GM19240 (cell line): Measurements from ENCODE around the gene DHRS9.

ENCODE experiments used
- DNase-seq: peaks from one replicate; pipeline ENCODE4 v3.0.0; 2011; ENCODE audit warnings: low spot score; ENCODE audit not compliant: insufficient read length

Gene DHRS9

GRCh38 chr2:169065864-169066517, 3.4 kb upstream of the DHRS9 start:
- DNase-seq = no peak

- DNase-seq = no peak
Observed at GRCh38 chr2:169066897-169067296, 2.5 kb upstream of the DHRS9 start.

DNA sequence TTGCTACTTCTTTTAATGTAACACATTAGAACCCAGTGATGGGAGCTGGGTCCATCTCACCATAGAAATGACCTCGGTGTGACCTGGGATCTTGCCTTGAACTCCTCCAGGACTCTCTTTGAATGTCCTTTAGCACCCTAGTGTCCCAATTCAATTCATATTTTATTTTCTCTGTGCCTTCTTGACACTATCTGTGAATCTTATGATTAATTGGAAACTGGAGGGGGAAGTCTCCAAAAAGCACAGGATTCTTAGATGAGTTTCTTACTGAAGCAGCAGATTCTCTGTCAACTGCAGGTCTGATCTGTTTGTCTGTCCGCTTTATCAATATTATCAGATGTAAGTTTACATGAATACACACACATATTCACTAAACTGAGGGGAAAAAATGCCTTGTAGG, 470 bp downstream of the DHRS9 start:
- DNase-seq = no peak

GRCh38 chr2:169071455-169071854, 2.1 kb downstream of the DHRS9 start:
- no peak for DNase-seq

GRCh38 chr2:169072163-169072925, 3.0 kb downstream of the DHRS9 start:
- no peak for DNase-seq

- DNase-seq = no peak
Observed at GRCh38 chr2:169073211-169073962, 4.0 kb downstream of the DHRS9 start.

DNA sequence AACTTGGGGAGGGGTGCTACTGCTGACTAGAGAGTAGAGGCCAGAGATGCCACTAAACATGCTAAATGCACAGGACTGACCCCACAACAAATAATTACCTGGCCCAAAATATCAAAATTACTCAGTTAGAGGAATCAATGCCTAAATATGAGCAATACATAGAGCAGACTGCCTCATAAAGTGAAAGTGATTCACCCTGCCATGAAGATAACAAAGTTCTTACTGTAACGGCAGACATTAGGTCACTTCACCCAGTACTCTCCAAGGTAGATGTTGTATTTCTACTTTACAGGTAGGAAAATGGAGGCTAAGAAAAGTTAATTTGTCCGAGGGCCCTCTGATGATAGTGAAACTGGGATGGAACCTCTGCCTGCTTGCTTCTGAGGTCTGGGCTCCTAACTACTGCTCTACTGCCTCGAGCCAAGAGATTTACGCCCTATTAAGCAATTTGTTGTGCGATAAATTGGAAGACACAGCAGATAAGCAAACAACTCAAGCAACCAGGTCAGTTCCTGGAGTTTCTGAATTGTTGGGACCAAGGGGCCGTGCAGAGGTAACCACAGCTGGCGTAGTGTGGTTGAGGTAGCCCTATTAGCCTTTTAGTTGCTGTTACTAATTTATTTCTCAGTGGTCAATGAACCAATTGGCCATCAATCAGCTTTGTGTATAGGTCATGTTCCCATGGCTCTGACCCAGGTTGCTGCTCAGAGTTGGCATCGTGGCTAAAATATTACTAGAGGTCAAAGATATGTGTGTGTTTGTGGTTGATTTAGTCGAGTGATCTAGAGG, 4.8 kb downstream of the DHRS9 start:
- DNase-seq = no peak

DNA sequence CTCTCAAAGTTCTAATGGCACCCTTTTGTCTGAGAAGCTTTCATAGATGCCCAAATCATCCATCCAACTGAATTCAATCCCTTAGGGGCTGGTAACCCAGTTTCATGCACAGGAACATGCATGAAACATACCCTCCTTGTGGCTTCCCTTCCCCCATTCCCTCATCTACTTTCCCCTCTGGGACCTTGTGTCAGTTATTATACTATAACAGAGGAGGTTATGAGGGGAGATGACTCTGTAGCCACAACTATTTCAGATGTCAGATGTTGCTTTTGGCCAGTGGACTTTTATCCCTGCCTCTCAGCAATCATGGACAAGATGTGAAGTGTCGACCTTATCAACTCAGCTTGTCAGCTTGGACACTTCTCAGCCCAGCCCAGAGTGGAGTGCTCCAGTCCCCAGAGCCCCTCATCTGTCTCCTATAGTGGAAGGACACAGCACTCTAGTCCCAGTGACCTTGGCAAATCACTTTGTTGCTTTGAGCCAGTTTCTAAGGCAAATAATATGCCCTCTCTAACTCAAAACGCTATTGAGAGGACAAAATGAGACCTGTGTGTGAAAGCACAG, 8.4 kb downstream of the DHRS9 start:
- DNase-seq = no peak

- DNase-seq = no peak
Observed at GRCh38 chr2:169080250-169081069, 11.1 kb downstream of the DHRS9 start.

GRCh38 chr2:169081551-169081950, 12.2 kb downstream of the DHRS9 start:
- no peak for DNase-seq

- DNase-seq = no peak
Observed at GRCh38 chr2:169082995-169083394, 13.6 kb downstream of the DHRS9 start.

- no peak for DNase-seq
Observed at GRCh38 chr2:169086893-169087467, 17.6 kb downstream of the DHRS9 start.

GRCh38 chr2:169087757-169088379, 18.5 kb downstream of the DHRS9 start:
- no peak for DNase-seq

DNA sequence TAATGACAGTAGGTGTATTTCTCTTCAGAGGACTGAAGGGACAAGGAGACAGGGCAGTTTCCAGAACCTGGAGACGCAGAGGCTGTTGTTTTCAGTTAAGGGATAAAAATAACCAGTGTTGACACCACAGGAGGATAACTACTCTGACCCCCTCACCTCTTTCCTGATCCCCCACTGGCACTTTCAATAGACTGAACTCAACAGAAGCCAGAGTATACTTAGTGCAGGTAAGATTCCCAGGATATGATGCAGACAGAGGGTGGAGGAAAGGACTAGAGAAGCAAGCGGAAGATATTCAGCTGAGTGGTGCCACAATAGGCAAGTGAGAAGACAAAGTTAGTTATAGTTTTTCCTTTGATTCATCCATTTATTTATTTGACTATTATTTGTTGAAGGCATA, 19.8 kb downstream of the DHRS9 start:
- DNase-seq = no peak

DNA sequence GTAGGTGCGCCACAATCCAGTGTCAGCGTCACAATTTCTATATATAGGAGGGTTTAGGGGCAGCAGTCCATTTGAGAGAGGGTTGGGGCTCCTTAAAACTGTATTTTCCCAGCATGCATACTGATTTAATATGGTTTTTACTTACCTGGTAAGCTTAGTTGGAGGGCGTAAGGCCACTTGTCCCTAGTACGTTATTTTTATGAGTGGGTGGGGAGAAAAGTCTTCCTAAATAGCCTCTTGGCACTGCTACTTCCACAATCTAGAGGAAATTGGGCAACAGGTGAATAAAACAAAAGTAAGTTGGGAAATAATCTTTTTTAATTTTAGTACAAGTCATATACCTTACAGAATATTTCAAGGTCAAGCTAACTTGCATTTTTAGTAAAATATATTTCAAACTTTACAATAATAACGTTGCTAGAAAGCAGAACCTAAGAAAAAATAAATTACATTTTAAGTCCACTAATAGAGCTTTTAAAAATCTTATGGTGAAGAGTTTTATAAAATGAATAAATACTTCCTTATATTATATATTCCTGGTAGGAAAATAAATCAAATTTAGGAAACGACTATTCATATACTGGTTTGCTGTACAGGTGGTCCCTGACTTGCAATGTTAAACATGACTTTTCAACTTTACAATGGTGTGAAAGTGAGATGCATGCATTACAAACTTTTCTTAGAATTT, 20.9 kb downstream of the DHRS9 start:
- DNase-seq = no peak

DNA sequence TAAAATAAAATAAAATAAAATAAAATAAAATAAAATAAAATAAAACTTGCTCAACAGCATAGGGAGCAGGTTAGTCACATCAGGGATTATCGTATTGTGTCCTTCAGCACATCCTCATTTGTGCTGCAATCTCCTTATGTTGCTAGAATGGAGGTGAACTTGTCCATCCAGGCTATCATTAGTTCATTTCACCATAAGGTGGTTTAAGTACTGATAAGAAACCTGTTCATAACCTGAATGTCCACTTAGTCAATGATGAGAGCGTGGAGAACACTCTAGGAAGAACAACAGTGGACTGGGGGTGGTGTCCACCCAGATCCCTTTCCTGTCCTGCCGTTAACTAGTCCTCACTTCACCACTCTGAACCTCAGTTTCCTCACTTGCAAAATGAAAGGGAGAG, 21.9 kb downstream of the DHRS9 start:
- DNase-seq = no peak

GRCh38 chr2:169091761-169092519, 22.6 kb downstream of the DHRS9 start:
- no peak for DNase-seq

DNA sequence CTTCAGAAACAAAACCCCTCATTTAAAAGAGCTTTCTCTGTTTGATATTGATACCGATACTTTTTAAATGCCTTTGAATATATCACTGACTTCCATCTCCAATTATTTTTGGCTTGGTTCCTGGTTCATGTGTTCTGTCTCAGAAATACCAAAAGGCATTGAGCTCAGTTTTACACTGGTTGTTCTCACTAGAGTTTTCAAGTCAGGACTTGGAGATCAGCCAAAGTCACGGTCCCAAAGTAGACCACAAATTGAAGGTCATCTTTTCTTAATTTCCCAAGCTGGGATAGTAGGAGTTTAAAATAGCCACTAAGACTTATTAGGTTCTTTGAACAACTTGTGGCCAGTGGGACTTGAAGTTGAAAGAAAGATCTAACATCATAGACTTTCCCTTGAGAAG, 24.2 kb downstream of the DHRS9 start:
- no peak for DNase-seq
